Keratinocyte (primary cell): ENCODE data around the gene SLX4IP. TPM values are rescaled to one million over a fixed set of nuclear protein-coding genes. Genes with fewer than 3 reads are reported as not detected.

Source experiments
- DNase-seq: peaks from one replicate; pipeline ENCODE4 v3.0.0-alpha.2; 2011; ENCODE audit warnings: low read depth, missing footprints, low spot score
- FAIRE-seq: peaks from 2 replicates; lab custom pipeline; 2011; peaks lifted over from hg19 to GRCh38; lab: Jason Lieb, UNC
- H2AFZ ChIP-seq: 2 replicates; pipeline ENCODE4 v1.6.0; 2012; ENCODE audit warnings: low read length, control low read depth, inconsistent platforms; ENCODE audit not compliant: control insufficient read depth
- H3K27ac ChIP-seq: 2 replicates; pipeline ENCODE4 v1.5.1; 2011; ENCODE audit warnings: low read length; ENCODE audit not compliant: control insufficient read depth, insufficient read depth
- H3K27me3 ChIP-seq: 3 replicates; pipeline ENCODE4 v1.6.0; 2011; ENCODE audit warnings: low read length; ENCODE audit not compliant: control insufficient read depth, insufficient read depth; ENCODE audit errors: extremely low read depth
- H3K36me3 ChIP-seq, 2 experiments: 2 replicates in 1 of 2; 3 replicates in 1 of 2; pipeline ENCODE4 v1.5.1; 2011; ENCODE audit warnings: low read length in 2 of 2, mild to moderate bottlenecking in 1 of 2; ENCODE audit not compliant: control insufficient read depth in 2 of 2, insufficient read depth in 2 of 2; ENCODE audit errors: extremely low read depth in 1 of 2
- H3K4me1 ChIP-seq: 3 replicates; pipeline ENCODE4 v1.5.1; 2011; ENCODE audit warnings: low read length; ENCODE audit not compliant: control insufficient read depth, insufficient read depth; ENCODE audit errors: extremely low read depth
- H3K4me2 ChIP-seq: 3 replicates; pipeline ENCODE4 v1.6.0; 2011; ENCODE audit warnings: low read depth, low read length; ENCODE audit not compliant: control insufficient read depth, insufficient read depth; ENCODE audit errors: extremely low read depth
- H3K4me3 ChIP-seq, 3 experiments: fragments of 200-600 bp in 1 of 3; sonication (generic) in 1 of 3; 2 replicates in 2 of 3; 3 replicates in 1 of 3; pipeline ENCODE4 v1.5.1; 2011 to 2016; ENCODE audit warnings: low read length in 3 of 3, mild to moderate bottlenecking in 3 of 3, control low read depth in 2 of 3, inconsistent platforms in 1 of 3, low read depth in 1 of 3, mixed read lengths in 1 of 3, mixed run types in 1 of 3, moderate library complexity in 1 of 3; ENCODE audit not compliant: control insufficient read depth in 2 of 3, insufficient read depth in 2 of 3; ENCODE audit errors: extremely low read depth in 1 of 3
- H3K79me2 ChIP-seq: 2 replicates; pipeline ENCODE4 v1.6.0; 2012; ENCODE audit warnings: low read length; ENCODE audit not compliant: control insufficient read depth, insufficient read depth
- H3K9ac ChIP-seq: 3 replicates; pipeline ENCODE4 v1.6.0; 2011; ENCODE audit warnings: low read length; ENCODE audit not compliant: control insufficient read depth, insufficient read depth; ENCODE audit errors: extremely low read depth
- H3K9me1 ChIP-seq: 3 replicates; pipeline ENCODE4 v1.6.0; 2011; ENCODE audit warnings: low read length; ENCODE audit not compliant: control insufficient read depth, insufficient read depth; ENCODE audit errors: extremely low read depth
- H3K9me3 ChIP-seq: 2 replicates; pipeline ENCODE4 v1.5.1; 2012; ENCODE audit warnings: low read depth, low read length; ENCODE audit not compliant: control insufficient read depth
- H4K20me1 ChIP-seq: 3 replicates; pipeline ENCODE4 v1.6.0; 2011; ENCODE audit warnings: low read length; ENCODE audit not compliant: control insufficient read depth, insufficient read depth; ENCODE audit errors: extremely low read depth
- CTCF ChIP-seq, 3 experiments: IDR thresholded peaks in 1 of 3; conservative IDR thresholded peaks in 1 of 3; optimal IDR thresholded peaks in 1 of 3; 2 replicates in 2 of 3; 3 replicates in 1 of 3; pipeline versions ENCODE3 to v1.5.1; 2011; ENCODE audit warnings: low read length in 3 of 3, mild to moderate bottlenecking in 3 of 3, moderate library complexity in 2 of 3, control low read depth in 1 of 3, inconsistent platforms in 1 of 3; ENCODE audit not compliant: insufficient read depth in 2 of 3; ENCODE audit errors: extremely low read depth in 1 of 3
- EZH2 ChIP-seq: IDR thresholded peaks from one replicate; pipeline ENCODE4 v1.6.1; 2012; ENCODE audit warnings: inconsistent platforms, mild to moderate bottlenecking, low read length, moderate library complexity
- dilution Hi-C: fragments of 300-500 bp; cut with MboI; formaldehyde crosslinking; loops from one replicate; pipeline ENCODE4 v1.7.0; 2020; ENCODE audit warnings: low sequenced_read_pairs; ENCODE audit not compliant: extremely low pct_ligation_motif_present
- polyA plus RNA-seq, 5 experiments: library from polyadenylated mRNA; depleted of rRNA in 3 of 5; stranded (reverse) in 3 of 5; stranded (forward) in 1 of 5; unstranded in 1 of 5; fragments of >200 nt; gene quantifications; 1 replicate in 1 of 5; 2 replicates in 3 of 5; 3 replicates in 1 of 5; pipeline versions ENCODE4 v1.2.1 to v1.2.3, GENCODE V29; 2011 to 2012; ENCODE audit warnings: missing spikeins in 2 of 5, low read depth in 1 of 5, low replicate concordance in 1 of 5

The SLX4IP gene
- polyA plus RNA-seq, 1 donor (not counting 4 experiments of a cell fraction or from before 2014, with no cell fraction given) = 3.0 TPM

GRCh38 chr20:10560686-10561085 lies 125.6 kb downstream of the SLX4IP start:
- H3K4me2 ChIP-seq = no peak overlapping the region
- H3K36me3 ChIP-seq = peaks cover 0 to 2% of the 10 kb centered on the region in 2 experiments
- no peak overlapping the region for H3K4me3 ChIP-seq
- no peaks in the 10 kb centered on the region for H3K79me2 ChIP-seq
- no peaks in the 10 kb centered on the region for H4K20me1 ChIP-seq
- H3K9ac ChIP-seq = no peak overlapping the region
- no peak for DNase-seq
- no peaks in the 10 kb centered on the region for H3K9me3 ChIP-seq
- TF ChIP-seq CTCF (optimal IDR thresholded peaks at IDR 0.05 in 1 of 3, IDR thresholded peaks at IDR 0.05 in 1 of 3, conservative IDR thresholded peaks at IDR 0.05 in 1 of 3; ENCODE audit: extremely low read depth in 1 of 3, insufficient read depth in 2 of 3, low read length in 3 of 3) (no peak), EZH2 (no peak)
- no peak for FAIRE-seq
- H3K9me1 ChIP-seq = no peaks in the 10 kb centered on the region
- H2AFZ ChIP-seq = no peak overlapping the region
- dilution Hi-C loops = no loop called here
- peaks cover 54% of the 10 kb centered on the region for H3K4me1 ChIP-seq
- H3K27me3 ChIP-seq = no peaks in the 10 kb centered on the region
- H3K27ac ChIP-seq = no peak overlapping the region

- no peaks in the 10 kb centered on the region for H3K27me3 ChIP-seq
- FAIRE-seq (no peak), DNase-seq (no peak)
- H3K4me2 ChIP-seq = no peak overlapping the region
- H4K20me1 ChIP-seq = no peaks in the 10 kb centered on the region
- H3K4me3 ChIP-seq = no peak overlapping the region
- peaks cover 1 to 2% of the 10 kb centered on the region in 2 experiments for H3K36me3 ChIP-seq
- peaks cover 47% of the 10 kb centered on the region for H3K4me1 ChIP-seq
- H2AFZ ChIP-seq = no peak overlapping the region
- no peaks in the 10 kb centered on the region for H3K9me1 ChIP-seq
- TF ChIP-seq EZH2 (no peak), CTCF (optimal IDR thresholded peaks at IDR 0.05 in 1 of 3, IDR thresholded peaks at IDR 0.05 in 1 of 3, conservative IDR thresholded peaks at IDR 0.05 in 1 of 3; ENCODE audit: extremely low read depth in 1 of 3, insufficient read depth in 2 of 3, low read length in 3 of 3) (no peak)
- H3K9me3 ChIP-seq = no peaks in the 10 kb centered on the region
- no peak overlapping the region for H3K9ac ChIP-seq
- no peaks in the 10 kb centered on the region for H3K79me2 ChIP-seq
- H3K27ac ChIP-seq = no peak overlapping the region
- dilution Hi-C loops = no loop called here
Observed at GRCh38 chr20:10561302-10561701, 126.2 kb downstream of the SLX4IP start.
